Prostate gland (tissue), 2 donors: Measurements from ENCODE around the gene UVSSA. TPM values are rescaled to one million over a fixed set of nuclear protein-coding genes. Genes with fewer than 3 reads are reported as not detected.

Experiments used
- DNase-seq: peaks from one replicate; pipeline ENCODE4 v3.0.0-alpha.2; 2019; ENCODE audit warnings: low spot score
- H3K27ac ChIP-seq, 2 donors: fragments of 200-600 bp; sonication (generic); 2 replicates each; pipeline ENCODE4 v1.5.1; 2017 to 2019
- H3K27me3 ChIP-seq: fragments of 200-600 bp; sonication (generic); replicated peaks from 2 replicates; pipeline ENCODE4 v1.5.1; 2019; ENCODE audit not compliant: insufficient read depth
- H3K36me3 ChIP-seq, 2 donors: fragments of 200-600 bp; sonication (generic); 1 replicate in 1 of 2; 2 replicates in 1 of 2; pipeline versions ENCODE4 v1.5.1 to v1.8.1; 2017 to 2019
- H3K4me1 ChIP-seq: fragments of 200-600 bp; sonication (generic); replicated peaks from 2 replicates; pipeline ENCODE4 v1.5.1; 2019
- H3K4me3 ChIP-seq, 2 donors: fragments of 200-600 bp; sonication (generic); 2 replicates each; pipeline ENCODE4 v1.5.1; 2017 to 2019
- H3K9me3 ChIP-seq: fragments of 200-600 bp; sonication (generic); 2 replicates; pipeline ENCODE4 v1.5.1; 2017
- CTCF ChIP-seq, 4 experiments: fragments of 200-600 bp in 2 of 4; fragments of 450-650 bp in 2 of 4; sonication (generic) in 2 of 4; IDR thresholded peaks; 1 replicate in 3 of 4; 2 replicates in 1 of 4; pipeline ENCODE4 v1.5.1; 2016 to 2019; ENCODE audit warnings: antibody characterized with exemption in 4 of 4, mild to moderate bottlenecking in 2 of 4, moderate library complexity in 2 of 4
- POLR2A ChIP-seq: fragments of 450-650 bp; IDR thresholded peaks from one replicate; pipeline ENCODE4 v1.6.1; 2016; ENCODE audit warnings: antibody characterized with exemption, mild to moderate bottlenecking
- POLR2AphosphoS5 ChIP-seq: sonication (generic); formaldehyde crosslinking; IDR thresholded peaks from one replicate; pipeline ENCODE4 v1.6.1; 2017; ENCODE audit warnings: antibody characterized with exemption
- WGBS: methylation state at CpG from one replicate; pipeline ENCODE4 v1.1.5; 2018; 5-methylcytosine and 5-hydroxymethylcytosine counted together
- intact Hi-C: fragments of 100-400 bp; cut with DNase I; formaldehyde crosslinking; loops from one replicate; pipeline ENCODE4 v1.14.2; 2022
- total RNA-seq, 2 donors: library from RNA; depleted of rRNA; stranded (reverse); fragments of >200 nt; gene quantifications; one replicate each; pipeline ENCODE4 v1.1.0, GENCODE V29; 2016

Gene UVSSA
- total RNA-seq, 2 donors from 2014 or later = 20.8 to 47.9 TPM

GRCh38 chr4:1366371-1367229 is 19.6 kb downstream of the UVSSA start:
- no peaks in the 10 kb centered on the region for H3K36me3 ChIP-seq
- H3K4me1 ChIP-seq = no peaks in the 10 kb centered on the region
- H3K27me3 ChIP-seq = no peaks in the 10 kb centered on the region
- no peaks in the 10 kb centered on the region for H3K9me3 ChIP-seq
- no peak for DNase-seq
- TF ChIP-seq POLR2AphosphoS5 (no peak), POLR2A (no peak), CTCF (IDR thresholded peaks at IDR 0.05) (no peak)
- no peak overlapping the region for H3K27ac ChIP-seq
- H3K4me3 ChIP-seq = no peak overlapping the region
- intact Hi-C loops = no loop called here
- WGBS = 92% methylated on average over 35 of the region's 35 CpGs

GRCh38 chr4:1367230-1367935 is 20.4 kb downstream of the UVSSA start:
- Histone ChIP-seq H3K4me1 (no peaks in the 10 kb centered on the region), H3K27ac (no peak overlapping the region), H3K36me3 (no peaks in the 10 kb centered on the region), H3K27me3 (no peaks in the 10 kb centered on the region), H3K9me3 (no peaks in the 10 kb centered on the region), H3K4me3 (no peak overlapping the region)
- WGBS = 96% methylated on average over 17 of the region's 17 CpGs
- no peak for TF ChIP-seq CTCF (IDR thresholded peaks at IDR 0.05)
- TF ChIP-seq POLR2AphosphoS5 = no peak
- no peak for TF ChIP-seq POLR2A
- intact Hi-C loops = no loop called here
- DNase-seq = no peak

- no peaks in the 10 kb centered on the region for H3K36me3 ChIP-seq
- intact Hi-C loops = no loop called here
- DNase-seq = no peak
These were observed 20.9 kb downstream of the UVSSA start for GRCh38 chr4:1367936-1368289.

GRCh38 chr4:1368421-1369090 is 21.5 kb downstream of the UVSSA start:
- TF ChIP-seq CTCF (IDR thresholded peaks at IDR 0.05) (no peak), POLR2A (no peak), POLR2AphosphoS5 (no peak)
- no peaks in the 10 kb centered on the region for H3K27me3 ChIP-seq
- 86% methylated on average over 24 of the region's 24 CpGs for WGBS
- intact Hi-C loops = no loop called here
- H3K9me3 ChIP-seq = no peaks in the 10 kb centered on the region
- no peaks in the 10 kb centered on the region for H3K4me1 ChIP-seq
- H3K36me3 ChIP-seq = no peaks in the 10 kb centered on the region
- no peak overlapping the region for H3K27ac ChIP-seq
- no peak for DNase-seq
- H3K4me3 ChIP-seq = no peak overlapping the region

More at GRCh38 chr4:1367936-1368289, 20.9 kb downstream of the UVSSA start:
- no peak overlapping the region for H3K4me3 ChIP-seq
- H3K9me3 ChIP-seq = no peaks in the 10 kb centered on the region
- WGBS = 89% methylated on average over 7 of the region's 10 CpGs
- no peaks in the 10 kb centered on the region for H3K4me1 ChIP-seq
- H3K27ac ChIP-seq = no peak overlapping the region
- TF ChIP-seq POLR2AphosphoS5 (no peak), POLR2A (no peak), CTCF (IDR thresholded peaks at IDR 0.05) (no peak)
- no peaks in the 10 kb centered on the region for H3K27me3 ChIP-seq
